IMR-90 (cell line): Measurements from ENCODE around the gene ECM2. TPM values are rescaled to one million over a fixed set of nuclear protein-coding genes. Genes with fewer than 3 reads are reported as not detected.

Experiments used
- ATAC-seq: fragments of 200-7000 bp; cut with Tn5 transposase; 2 replicates; pipeline ENCODE4 v1.9.1; 2020; ENCODE audit warnings: low read depth, mild to moderate bottlenecking, moderate library complexity
- BruUV-seq: library from RNA; stranded (reverse); fragments of 400-500 nt; replicated peaks from 2 replicates; lab custom pipeline; 2021; lab: Mats Ljungman, UMichigan
- CTCF ChIA-PET: fragments of 300-600 bp; formaldehyde crosslinking; extraction: SDS; loops from one replicate; lab custom pipeline; 2021; ENCODE audit warnings: antibody characterized with exemption; lab: Yijun Ruan, JAX
- POLR2A ChIA-PET: fragments of 300-600 bp; sonication (Branson Sonifier 250); formaldehyde crosslinking; loops from one replicate; lab custom pipeline; 2022; ENCODE audit warnings: antibody characterized with exemption; ENCODE audit not compliant: unreplicated experiment; lab: Charles Lee
- DNase-seq: peaks from one replicate; pipeline ENCODE4 v3.0.0; 2013
- H2AFZ ChIP-seq: replicated peaks from 2 replicates; pipeline ENCODE3; 2013; ENCODE audit warnings: low read length, mild to moderate bottlenecking; ENCODE audit not compliant: poor library complexity
- H2AK5ac ChIP-seq: 2 replicates; pipeline ENCODE4 v1.6.1; 2013; ENCODE audit warnings: low read depth, low read length, inconsistent platforms
- H2AK9ac ChIP-seq: replicated peaks from 2 replicates; pipeline ENCODE3; 2013; ENCODE audit warnings: mild to moderate bottlenecking, low read depth, low read length, moderate library complexity; ENCODE audit not compliant: poor library complexity
- H2BK120ac ChIP-seq: 2 replicates; pipeline ENCODE4 v1.6.1; 2013; ENCODE audit warnings: low read depth, low read length, inconsistent platforms
- H2BK15ac ChIP-seq: 3 replicates; pipeline ENCODE4 v1.6.1; 2013; ENCODE audit warnings: low read depth, low read length, inconsistent platforms
- H2BK20ac ChIP-seq: 2 replicates; pipeline ENCODE4 v1.6.1; 2013; ENCODE audit warnings: low read depth, mild to moderate bottlenecking, inconsistent platforms, low read length, moderate library complexity
- H2BK5ac ChIP-seq: 2 replicates; pipeline ENCODE4 v1.6.1; 2013; ENCODE audit warnings: mild to moderate bottlenecking, low read depth, low read length, inconsistent platforms; ENCODE audit not compliant: poor library complexity, severe bottlenecking
- H3K14ac ChIP-seq: replicated peaks from 2 replicates; pipeline ENCODE4 v1.6.1; 2013; ENCODE audit warnings: low read depth, low read length, inconsistent platforms
- H3K18ac ChIP-seq: 2 replicates; pipeline ENCODE4 v1.6.1; 2013; ENCODE audit warnings: low read depth, low read length, control low read depth
- H3K23ac ChIP-seq: 2 replicates; pipeline ENCODE4 v1.6.1; 2013; ENCODE audit warnings: low read depth, low read length, inconsistent platforms
- H3K27ac ChIP-seq: 2 replicates; pipeline ENCODE4 v1.5.1; 2013; ENCODE audit warnings: mild to moderate bottlenecking, control low read depth, low read length; ENCODE audit not compliant: insufficient read depth
- H3K27me3 ChIP-seq: 2 replicates; pipeline ENCODE4 v1.6.1; 2013; ENCODE audit warnings: low read length; ENCODE audit not compliant: control insufficient read depth, insufficient read depth
- H3K36me3 ChIP-seq: 2 replicates; pipeline ENCODE4 v1.6.1; 2013; ENCODE audit warnings: low read length, mixed read lengths; ENCODE audit not compliant: control insufficient read depth, insufficient read depth
- H3K4ac ChIP-seq: 2 replicates; pipeline ENCODE4 v1.6.1; 2013; ENCODE audit warnings: low read depth, low read length, inconsistent platforms
- H3K4me1 ChIP-seq: 2 replicates; pipeline ENCODE4 v1.6.1; 2013; ENCODE audit warnings: low read length, mixed read lengths; ENCODE audit not compliant: control insufficient read depth, insufficient read depth
- H3K4me2 ChIP-seq: 2 replicates; pipeline ENCODE4 v1.6.1; 2013; ENCODE audit warnings: low read depth, mild to moderate bottlenecking, control low read depth, low read length, moderate library complexity
- H3K4me3 ChIP-seq: 2 replicates; pipeline ENCODE4 v1.5.1; 2013; ENCODE audit warnings: low read depth, mild to moderate bottlenecking, control low read depth, low read length, moderate library complexity; ENCODE audit not compliant: insufficient read depth
- H3K56ac ChIP-seq: 2 replicates; pipeline ENCODE4 v1.6.1; 2013; ENCODE audit warnings: low read length, inconsistent platforms; ENCODE audit not compliant: insufficient read depth; ENCODE audit errors: extremely low read depth
- H3K79me1 ChIP-seq, 2 experiments: 2 replicates each; pipeline ENCODE4 v1.6.1; 2013; ENCODE audit warnings: low read length in 2 of 2, inconsistent platforms in 1 of 2, low read depth in 1 of 2
- H3K9ac ChIP-seq: 2 replicates; pipeline ENCODE4 v1.6.1; 2013; ENCODE audit warnings: low read depth, low read length, control low read depth
- H3K9me1 ChIP-seq: 2 replicates; pipeline ENCODE4 v1.6.1; 2013; ENCODE audit warnings: low read length, inconsistent platforms; ENCODE audit not compliant: insufficient read depth
- H3K9me3 ChIP-seq: 2 replicates; pipeline ENCODE4 v1.6.1; 2013; ENCODE audit warnings: low read length; ENCODE audit not compliant: control insufficient read depth, insufficient read depth
- H4K20me1 ChIP-seq: 2 replicates; pipeline ENCODE4 v1.6.1; 2013; ENCODE audit warnings: low read length, inconsistent platforms; ENCODE audit not compliant: insufficient read depth
- H4K5ac ChIP-seq: 2 replicates; pipeline ENCODE4 v1.6.1; 2013; ENCODE audit warnings: mild to moderate bottlenecking, low read depth, low read length, control low read depth
- H4K8ac ChIP-seq, 2 experiments: 2 replicates each; pipeline ENCODE4 v1.6.1; 2013; ENCODE audit warnings: low read depth in 2 of 2, low read length in 2 of 2, control low read depth in 1 of 2, inconsistent platforms in 1 of 2
- H4K91ac ChIP-seq: 2 replicates; pipeline ENCODE4 v1.6.1; 2013; ENCODE audit warnings: low read depth, low read length, inconsistent platforms; ENCODE audit not compliant: insufficient read depth
- BHLHE40 ChIP-seq: fragments of 150-350 bp; IDR thresholded peaks from 2 replicates; pipeline ENCODE4 v1.6.1; 2016; ENCODE audit warnings: mild to moderate bottlenecking, low read depth, low read length
- CEBPB ChIP-seq: IDR thresholded peaks from 2 replicates; pipeline ENCODE4 v1.6.1; 2012; ENCODE audit warnings: low read depth, low read length, improper control_type of control experiment
- CHD1 ChIP-seq: IDR thresholded peaks from 2 replicates; pipeline ENCODE4 v1.6.1; 2012; ENCODE audit warnings: low read depth, low read length, improper control_type of control experiment
- FOS ChIP-seq: fragments of 150-350 bp; IDR thresholded peaks from 2 replicates; pipeline ENCODE4 v1.6.1; 2016; ENCODE audit warnings: low read depth, low read length
- MAFK ChIP-seq: IDR thresholded peaks from 2 replicates; pipeline ENCODE4 v1.6.1; 2012; ENCODE audit warnings: low read depth, low read length, improper control_type of control experiment
- MAZ ChIP-seq: IDR thresholded peaks from 2 replicates; pipeline ENCODE4 v1.6.1; 2012; ENCODE audit warnings: low read depth, mild to moderate bottlenecking, low read length, improper control_type of control experiment, moderate library complexity, borderline replicate concordance
- MXI1 ChIP-seq: IDR thresholded peaks from 2 replicates; pipeline ENCODE4 v1.6.1; 2012; ENCODE audit warnings: low read depth, mild to moderate bottlenecking, low read length, moderate library complexity, borderline replicate concordance
- NFE2L2 ChIP-seq: fragments of 150-350 bp; IDR thresholded peaks from 2 replicates; pipeline ENCODE4 v1.6.1; 2016; ENCODE audit warnings: low read depth, mild to moderate bottlenecking, low read length
- POLR2A ChIP-seq: IDR thresholded peaks from 2 replicates; pipeline ENCODE4 v1.6.1; 2012; ENCODE audit warnings: mild to moderate bottlenecking, low read depth, low read length
- RAD21 ChIP-seq: IDR thresholded peaks from 2 replicates; pipeline ENCODE4 v1.6.1; 2012; ENCODE audit warnings: low read length, improper control_type of control experiment
- RCOR1 ChIP-seq: IDR thresholded peaks from 2 replicates; pipeline ENCODE4 v1.6.1; 2012; ENCODE audit warnings: mild to moderate bottlenecking, low read length, improper control_type of control experiment; ENCODE audit not compliant: insufficient replicate concordance
- RFX5 ChIP-seq: IDR thresholded peaks from 2 replicates; pipeline ENCODE4 v1.8.0; 2012; ENCODE audit warnings: low read depth, mild to moderate bottlenecking, low read length, moderate library complexity
- SMC3 ChIP-seq: fragments of 150-350 bp; IDR thresholded peaks from 2 replicates; pipeline ENCODE4 v1.6.1; 2016; ENCODE audit warnings: low read depth, mild to moderate bottlenecking, antibody characterized with exemption, low read length, moderate library complexity
- USF2 ChIP-seq: fragments of 150-350 bp; IDR thresholded peaks from 2 replicates; pipeline ENCODE4 v1.6.1; 2017; ENCODE audit warnings: mild to moderate bottlenecking, antibody characterized with exemption, low read length, low read depth
- WGBS, 2 experiments: methylation state at CpG; one replicate each; pipeline versions ENCODE4 v1.1.5 to v1.1.7; 2013; ENCODE audit warnings: missing lambda C conversion rate in 2 of 2; ENCODE audit not compliant: insufficient read length in 1 of 2; ENCODE audit errors: extremely low coverage in 2 of 2; 5-methylcytosine and 5-hydroxymethylcytosine counted together
- dilution Hi-C: fragments of 300-500 bp; cut with HindIII; formaldehyde crosslinking; loops from one replicate; pipeline ENCODE4 v1.14.3; 2018; ENCODE audit warnings: low sequenced_read_pairs; ENCODE audit not compliant: unreplicated experiment
- in situ Hi-C: fragments of 300-500 bp; cut with MboI; formaldehyde crosslinking; loops from 3 replicates; pipeline ENCODE4 v1.14.3; 2019; ENCODE audit warnings: low sequenced_read_pairs, inconsistent platforms, mixed read lengths
- intact Hi-C: fragments of 100-400 bp; cut with micrococcal nuclease; formaldehyde crosslinking; loops from 2 replicates; pipeline ENCODE4 v1.10.0; 2022
- polyA plus RNA-seq, 3 experiments: library from polyadenylated mRNA; depleted of rRNA; stranded (reverse); fragments of >200 nt; gene quantifications; 2 replicates each; pipeline ENCODE4 v1.2.3, GENCODE V29; 2012; ENCODE audit warnings: low replicate concordance in 1 of 3
- total RNA-seq: library from RNA; depleted of rRNA; stranded (reverse); fragments of >200 nt; gene quantifications from 2 replicates; pipeline ENCODE4 v1.2.3, GENCODE V29; 2012
- TF ChIP-seq, protein P1 (sequence below): fragments of 150-350 bp; IDR thresholded peaks from 2 replicates; pipeline ENCODE4 v1.6.1; 2016; ENCODE audit warnings: low read depth, mild to moderate bottlenecking, low read length, moderate library complexity, borderline replicate concordance
- TF ChIP-seq, protein P2 (sequence below): conservative IDR thresholded peaks from 2 replicates; pipeline ENCODE4 v1.5.1; 2012; ENCODE audit warnings: mild to moderate bottlenecking, low read depth, low read length, improper control_type of control experiment

Gene ECM2
- total and polyA plus RNA-seq, 2 of the 4 experiments (the other 2 are of a cell fraction) = 0.26 to 0.36 TPM

DNA sequence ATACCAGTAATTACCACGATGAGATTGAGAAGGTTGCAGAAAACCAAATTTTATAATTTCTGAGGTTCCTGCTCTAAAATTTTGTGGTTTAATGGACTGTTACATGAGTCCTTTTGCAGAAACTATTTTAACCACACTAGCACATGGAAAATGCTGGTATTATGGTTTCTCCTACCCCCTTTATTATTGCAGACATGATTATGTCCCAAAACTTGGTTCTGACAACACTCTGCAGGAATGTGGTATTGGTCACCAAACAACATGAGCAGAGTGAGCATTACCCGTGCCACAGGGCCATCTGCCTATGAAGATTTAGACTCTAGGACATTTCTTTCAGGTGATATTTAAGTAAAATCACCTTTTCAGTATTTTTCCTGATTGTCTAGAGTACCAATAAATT lies 2.8 kb upstream of the ECM2 start:
- Histone ChIP-seq H3K27me3 (no peaks in the 10 kb centered on the region), H4K91ac (no peak overlapping the region), H3K36me3 (no peaks in the 10 kb centered on the region), H3K9me1 (0 out of 2 replicates have a peak, but pooled peaks cover 2% of the 10 kb centered on the region), H3K9ac (no peak overlapping the region), H4K5ac (no peak overlapping the region), H3K4ac (no peak overlapping the region), H2BK120ac (no peak overlapping the region), H3K56ac (no peak overlapping the region), H3K23ac (no peak overlapping the region), H3K4me1 (peaks cover 5% of the 10 kb centered on the region), H4K8ac (no peak overlapping the region), H3K14ac (no peak overlapping the region), H3K4me3 (no peak overlapping the region), H2AK5ac (no peak overlapping the region), H2BK20ac (no peak overlapping the region), H3K79me1 (no peaks in the 10 kb centered on the region), H2AFZ (no peak overlapping the region), H3K4me2 (no peak overlapping the region), H2AK9ac (no peak overlapping the region), H2BK15ac (no peak overlapping the region), H4K20me1 (no peaks in the 10 kb centered on the region), H3K9me3 (no peaks in the 10 kb centered on the region), H3K27ac (no peak overlapping the region), H3K18ac (no peak overlapping the region), H2BK5ac (no peak overlapping the region)
- no peak for ATAC-seq
- DNase-seq = peak; percentile 38
- ChIA-PET POLR2A (no interaction called here), CTCF (interaction anchor here (0.7 kb wide), 1 partner anchor 44 kb away, joined by 3 read pairs; no protein-coding TSS in a partner anchor)
- dilution Hi-C loops (no loop called here), in situ Hi-C loops (no loop called here), intact Hi-C loops (no loop called here)
- WGBS, 2 experiments = no CpG with 5 or more reads among the region's 2 CpGs
- no peak for TF ChIP-seq FOS
- no peak for TF ChIP-seq POLR2A
- TF ChIP-seq NFE2L2 = no peak
- no peak for TF ChIP-seq BHLHE40
- TF ChIP-seq, protein P1, sequence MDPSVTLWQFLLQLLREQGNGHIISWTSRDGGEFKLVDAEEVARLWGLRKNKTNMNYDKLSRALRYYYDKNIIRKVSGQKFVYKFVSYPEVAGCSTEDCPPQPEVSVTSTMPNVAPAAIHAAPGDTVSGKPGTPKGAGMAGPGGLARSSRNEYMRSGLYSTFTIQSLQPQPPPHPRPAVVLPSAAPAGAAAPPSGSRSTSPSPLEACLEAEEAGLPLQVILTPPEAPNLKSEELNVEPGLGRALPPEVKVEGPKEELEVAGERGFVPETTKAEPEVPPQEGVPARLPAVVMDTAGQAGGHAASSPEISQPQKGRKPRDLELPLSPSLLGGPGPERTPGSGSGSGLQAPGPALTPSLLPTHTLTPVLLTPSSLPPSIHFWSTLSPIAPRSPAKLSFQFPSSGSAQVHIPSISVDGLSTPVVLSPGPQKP = no peak
- no peak for TF ChIP-seq CHD1
- no peak for TF ChIP-seq RAD21
- TF ChIP-seq USF2 = no peak
- no peak for TF ChIP-seq RCOR1
- TF ChIP-seq, protein P2, sequence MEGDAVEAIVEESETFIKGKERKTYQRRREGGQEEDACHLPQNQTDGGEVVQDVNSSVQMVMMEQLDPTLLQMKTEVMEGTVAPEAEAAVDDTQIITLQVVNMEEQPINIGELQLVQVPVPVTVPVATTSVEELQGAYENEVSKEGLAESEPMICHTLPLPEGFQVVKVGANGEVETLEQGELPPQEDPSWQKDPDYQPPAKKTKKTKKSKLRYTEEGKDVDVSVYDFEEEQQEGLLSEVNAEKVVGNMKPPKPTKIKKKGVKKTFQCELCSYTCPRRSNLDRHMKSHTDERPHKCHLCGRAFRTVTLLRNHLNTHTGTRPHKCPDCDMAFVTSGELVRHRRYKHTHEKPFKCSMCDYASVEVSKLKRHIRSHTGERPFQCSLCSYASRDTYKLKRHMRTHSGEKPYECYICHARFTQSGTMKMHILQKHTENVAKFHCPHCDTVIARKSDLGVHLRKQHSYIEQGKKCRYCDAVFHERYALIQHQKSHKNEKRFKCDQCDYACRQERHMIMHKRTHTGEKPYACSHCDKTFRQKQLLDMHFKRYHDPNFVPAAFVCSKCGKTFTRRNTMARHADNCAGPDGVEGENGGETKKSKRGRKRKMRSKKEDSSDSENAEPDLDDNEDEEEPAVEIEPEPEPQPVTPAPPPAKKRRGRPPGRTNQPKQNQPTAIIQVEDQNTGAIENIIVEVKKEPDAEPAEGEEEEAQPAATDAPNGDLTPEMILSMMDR = no peak
- no peak for TF ChIP-seq MAFK
- TF ChIP-seq SMC3 = no peak
- TF ChIP-seq CEBPB = no peak
- no peak for TF ChIP-seq MXI1
- no peak for TF ChIP-seq RFX5
- TF ChIP-seq MAZ = no peak
- BruUV-seq = no TSS peak
